LNCAP (cell line): ENCODE results near the gene ZNF107.

Experiments
- CTCF ChIP-seq: fragments of 450-650 bp; IDR thresholded peaks from 2 replicates; pipeline ENCODE4 v1.5.1; 2017; ENCODE audit warnings: mild to moderate bottlenecking

Gene ZNF107

GRCh38 chr7:64637521-64638445 is 28.1 kb upstream of the ZNF107 start:
- TF ChIP-seq CTCF: no peak

- TF ChIP-seq CTCF: no peak
Observed at GRCh38 chr7:64638822-64639221, 27.1 kb upstream of the ZNF107 start.

GRCh38 chr7:64639267-64640001 is 26.5 kb upstream of the ZNF107 start:
- no peak for TF ChIP-seq CTCF

- TF ChIP-seq CTCF: no peak
Observed at GRCh38 chr7:64640504-64640903, 25.4 kb upstream of the ZNF107 start.

- no peak for TF ChIP-seq CTCF
Observed at GRCh38 chr7:64642046-64642445, 23.9 kb upstream of the ZNF107 start.

GRCh38 chr7:64642875-64643274 is 23.1 kb upstream of the ZNF107 start:
- TF ChIP-seq CTCF: no peak

GRCh38 chr7:64643566-64643965 is 22.4 kb upstream of the ZNF107 start:
- TF ChIP-seq CTCF: no peak
